ENCODE results near the gene AP1S3.

The AP1S3 gene

DNA sequence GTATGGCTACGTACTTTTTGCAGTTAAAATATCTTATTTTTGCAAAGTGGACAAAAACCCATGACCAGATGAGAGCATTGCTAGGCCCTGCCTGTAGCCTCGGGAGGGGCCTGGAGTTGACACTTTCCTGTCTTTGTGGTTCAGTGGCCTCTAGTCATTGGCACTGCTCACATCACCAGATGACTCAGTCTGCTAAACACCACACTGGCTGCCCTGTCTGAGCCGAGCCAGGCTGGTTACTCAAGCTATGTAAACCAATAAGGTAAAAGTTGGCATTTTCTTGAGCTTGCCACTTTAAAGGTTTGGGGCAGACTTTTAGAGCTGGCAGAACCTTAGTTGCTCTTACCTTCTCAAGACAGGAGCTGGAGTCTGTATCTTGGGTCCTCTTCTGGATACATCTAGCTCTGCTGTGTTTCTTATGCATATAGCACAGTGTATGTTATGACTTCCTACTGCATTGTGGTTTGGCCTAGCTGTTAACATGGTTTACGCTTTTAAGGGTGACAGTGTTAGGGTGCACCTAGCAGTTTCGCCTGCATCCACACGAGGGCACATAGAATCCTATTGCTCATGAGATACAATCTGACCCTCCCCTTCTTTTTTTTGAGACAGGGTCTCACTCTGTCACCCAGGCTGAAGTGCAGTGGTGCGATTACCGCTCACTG, 76.4 kb downstream of the AP1S3 start:
- DNase-seq (ENCODE audit: low spot score) = peak; percentile 73

DNA sequence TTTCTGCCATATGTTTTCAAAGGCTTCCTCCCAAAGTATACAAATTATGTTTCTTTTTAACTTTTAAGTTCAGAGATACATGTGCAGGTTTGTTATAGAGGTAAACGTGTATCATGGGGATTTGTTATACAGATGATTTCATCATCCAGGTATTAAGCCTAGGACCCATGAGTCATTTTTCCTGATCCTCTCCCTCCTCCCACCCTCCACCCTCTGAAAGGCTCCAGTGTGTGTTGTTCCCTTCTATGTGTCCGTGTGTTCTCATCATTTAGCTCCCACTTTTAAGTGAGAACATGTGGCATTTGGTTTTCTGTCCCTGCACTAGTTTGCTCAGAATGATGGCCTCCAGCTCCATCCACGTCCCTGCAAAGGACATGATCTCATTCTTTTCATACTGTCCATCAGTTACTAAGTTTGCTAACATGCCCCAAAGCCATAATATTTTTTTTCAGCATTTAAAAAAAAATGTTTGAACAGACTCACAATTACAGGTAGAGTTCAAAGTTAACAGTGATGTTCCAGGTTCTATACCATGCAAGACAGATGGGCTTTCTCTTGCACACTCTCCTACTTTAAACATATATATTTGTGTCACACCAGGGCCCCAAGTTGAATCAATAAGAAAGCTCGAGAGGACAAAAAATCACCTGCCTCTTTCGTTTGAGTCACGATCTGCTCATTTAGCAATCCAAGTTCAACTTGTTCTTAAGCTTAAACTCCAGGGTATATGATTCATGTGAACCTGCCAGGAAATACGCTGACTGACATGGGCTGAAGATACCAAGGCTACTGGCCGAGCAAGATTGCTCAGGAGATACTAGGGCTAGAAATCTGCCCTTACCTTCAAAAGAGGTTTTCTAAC, 77.6 kb downstream of the AP1S3 start:
- DNase-seq (ENCODE audit: low spot score) = peak; percentile 67

DNA sequence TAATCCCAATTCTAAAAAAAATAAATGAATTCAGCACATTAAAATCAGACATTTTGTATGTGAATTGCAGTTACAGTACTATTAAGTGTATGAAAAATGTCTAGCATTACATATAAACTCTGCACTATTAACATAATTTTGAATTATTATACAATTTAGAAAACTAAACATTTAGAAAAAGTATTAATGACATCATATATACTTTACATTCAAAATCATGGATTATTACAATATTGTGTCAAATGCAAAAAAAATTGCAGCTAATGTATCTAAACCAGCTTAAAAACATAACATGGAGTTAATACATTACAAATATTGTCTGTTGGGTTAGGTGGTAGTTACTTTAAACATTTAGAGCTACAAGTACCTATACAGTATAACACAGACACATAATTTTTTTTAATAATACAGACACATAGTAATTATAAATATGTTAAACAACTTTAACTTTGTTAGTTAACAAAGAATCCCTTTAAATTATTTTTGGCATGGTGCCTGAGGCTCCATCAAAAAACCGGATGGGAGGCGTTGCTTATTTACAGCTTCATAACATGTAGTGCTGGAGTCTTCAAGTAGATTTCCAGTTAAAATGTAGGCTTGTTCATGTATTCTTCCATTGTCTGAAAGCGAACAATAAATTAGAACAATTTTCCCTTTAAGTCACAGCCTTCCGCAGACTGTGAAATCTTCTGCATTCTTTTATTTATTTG, 79.1 kb downstream of the AP1S3 start:
- DNase-seq (ENCODE audit: low spot score) = no peak

DNA sequence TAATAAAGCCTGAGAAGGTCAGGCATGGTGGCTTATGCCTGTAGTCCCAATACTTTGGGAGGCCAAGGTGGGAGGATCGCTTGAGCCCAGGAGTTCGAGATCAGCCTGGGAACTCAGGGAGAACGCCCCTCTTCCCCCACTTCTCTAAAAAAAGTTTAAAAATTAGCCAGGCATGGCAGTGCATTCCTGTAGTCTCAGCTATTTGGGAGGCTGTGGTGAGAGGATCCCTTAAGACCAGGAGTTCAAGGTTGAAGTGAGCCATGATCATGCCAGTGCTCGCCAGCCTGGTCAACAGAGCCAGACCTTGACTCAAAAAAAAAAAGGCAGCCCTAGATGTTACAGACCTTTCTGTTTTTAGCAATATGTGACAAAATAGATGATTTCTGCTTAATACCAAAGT, 83.4 kb downstream of the AP1S3 start:
- no peak for DNase-seq (ENCODE audit: low spot score)

DNA sequence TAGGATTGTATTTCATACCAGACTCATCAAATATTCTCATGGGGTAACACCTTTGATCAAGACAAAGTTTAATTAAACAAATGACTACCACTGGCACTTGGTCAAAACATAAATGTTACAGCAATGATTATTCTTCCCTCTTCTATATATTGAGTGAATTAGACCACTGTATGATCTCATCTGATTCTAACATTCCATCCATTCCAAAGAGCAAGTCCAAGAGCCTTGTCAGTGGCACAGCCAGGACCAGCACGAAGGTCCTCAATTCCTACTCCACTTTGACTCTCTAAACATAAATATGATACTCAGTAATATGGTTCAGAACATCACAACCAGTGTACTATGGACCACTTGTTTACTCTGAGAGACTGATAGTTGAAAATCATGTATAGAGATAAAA, 86.4 kb downstream of the AP1S3 start:
- no peak for DNase-seq (ENCODE audit: low spot score)

DNA sequence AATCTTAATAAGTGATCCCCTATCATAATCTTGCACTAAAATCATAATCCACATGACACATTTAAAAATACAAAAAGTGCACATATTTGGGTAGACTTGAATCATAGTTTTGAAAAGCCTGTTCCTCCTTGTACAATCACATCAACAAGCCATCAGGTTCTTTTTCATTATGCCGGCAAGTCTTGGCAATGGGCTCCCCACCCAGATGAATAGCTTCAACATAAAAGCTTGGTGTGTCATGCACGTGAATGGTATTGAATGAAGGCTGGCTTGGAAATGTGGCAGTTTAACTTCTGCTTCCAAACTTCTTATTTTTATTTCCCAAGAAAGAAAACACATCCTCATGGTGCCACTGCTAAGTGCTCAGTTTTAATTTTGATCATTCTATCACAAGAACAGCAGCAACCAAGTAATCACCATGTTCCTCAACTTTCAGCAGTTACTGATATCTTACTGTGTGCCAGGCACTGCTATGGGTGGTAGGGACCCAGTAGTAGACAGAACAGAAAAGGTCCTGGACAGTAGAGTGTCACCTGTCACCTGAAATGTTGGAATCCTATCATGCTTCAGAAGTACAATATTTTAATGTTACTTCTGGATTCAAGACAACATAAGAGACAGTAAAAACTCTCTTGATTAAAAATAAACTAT, 89.9 kb downstream of the AP1S3 start:
- DNase-seq (ENCODE audit: low spot score) = no peak

DNA sequence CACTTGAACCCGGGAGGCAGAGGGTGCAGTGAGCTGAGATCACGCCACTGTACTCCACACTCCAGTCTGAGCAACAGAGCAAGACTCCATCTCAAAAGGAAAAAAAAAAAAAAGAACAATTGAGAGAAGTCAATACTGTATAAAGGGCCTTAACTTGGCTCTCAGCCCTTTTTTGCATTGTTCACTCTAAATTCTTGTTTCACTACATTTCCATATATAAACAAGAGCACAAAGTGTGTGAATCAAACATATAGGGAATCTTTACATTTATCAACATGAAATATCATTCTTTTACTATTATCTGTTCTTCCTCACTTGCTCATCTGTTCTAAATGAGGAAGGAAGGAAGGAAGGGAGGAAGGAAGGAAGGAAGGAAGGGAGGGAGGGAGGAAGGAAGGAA, 90.8 kb downstream of the AP1S3 start:
- DNase-seq (ENCODE audit: low spot score) = no peak

DNA sequence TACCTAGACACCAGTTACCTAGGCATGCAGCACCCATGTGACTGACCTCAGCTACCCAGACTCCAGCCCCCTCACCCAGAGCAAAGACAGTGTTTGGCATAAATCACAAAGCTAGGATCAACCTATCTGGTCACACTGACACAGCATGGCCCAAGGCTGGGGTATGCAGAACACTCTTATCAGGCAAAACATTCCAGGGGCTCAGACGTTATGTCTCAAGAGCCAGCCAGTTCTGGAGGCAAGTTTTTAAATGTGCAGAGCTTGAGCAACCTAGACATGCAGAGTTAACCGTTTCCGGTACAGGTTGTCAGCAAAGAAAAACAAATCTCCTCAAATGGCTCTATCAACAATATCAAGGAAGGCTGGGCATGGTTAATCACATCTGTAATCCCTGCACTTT, 92.8 kb downstream of the AP1S3 start:
- DNase-seq (ENCODE audit: low spot score) = no peak

DNA sequence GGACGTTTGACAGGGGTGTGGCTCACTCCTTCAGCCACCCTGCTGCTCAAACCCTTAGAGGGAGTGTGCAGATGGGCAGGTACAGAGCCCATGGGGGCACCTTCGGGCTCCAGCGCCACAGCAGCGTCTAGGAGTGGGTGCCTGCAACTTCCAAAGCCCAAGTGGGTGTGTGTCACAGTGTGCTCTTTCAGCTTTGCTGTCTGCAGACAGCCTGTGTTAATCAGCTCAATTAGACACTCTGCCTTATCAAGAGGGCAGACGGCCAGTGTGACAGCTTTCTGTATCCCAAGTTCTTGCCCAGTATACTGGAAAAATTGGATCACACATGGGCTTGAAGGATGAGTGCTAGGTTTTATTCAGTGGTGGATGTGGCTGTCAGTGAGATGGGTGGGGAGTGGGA, 96.7 kb downstream of the AP1S3 start:
- no peak for DNase-seq (ENCODE audit: low spot score)

DNA sequence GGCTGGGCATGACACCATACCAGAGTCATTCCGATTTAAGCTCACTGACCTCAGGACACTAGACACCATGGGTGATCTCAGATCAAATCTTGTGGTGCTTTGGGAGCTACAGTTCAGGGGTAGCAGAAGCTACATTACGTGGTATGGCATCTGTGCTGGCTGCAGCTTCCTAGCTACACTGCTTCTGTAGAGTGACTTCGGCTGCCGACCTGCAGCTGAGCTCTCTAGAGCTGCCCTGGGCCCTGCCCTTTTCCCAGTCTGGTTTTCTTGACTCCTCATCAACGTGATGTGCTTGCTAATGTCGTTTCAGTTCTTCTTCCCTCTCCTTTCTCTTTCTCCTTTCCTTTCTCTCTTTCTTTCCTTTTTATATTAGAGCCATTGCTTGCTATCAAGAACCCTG, 100.2 kb downstream of the AP1S3 start:
- DNase-seq (ENCODE audit: low spot score) = no peak

DNA sequence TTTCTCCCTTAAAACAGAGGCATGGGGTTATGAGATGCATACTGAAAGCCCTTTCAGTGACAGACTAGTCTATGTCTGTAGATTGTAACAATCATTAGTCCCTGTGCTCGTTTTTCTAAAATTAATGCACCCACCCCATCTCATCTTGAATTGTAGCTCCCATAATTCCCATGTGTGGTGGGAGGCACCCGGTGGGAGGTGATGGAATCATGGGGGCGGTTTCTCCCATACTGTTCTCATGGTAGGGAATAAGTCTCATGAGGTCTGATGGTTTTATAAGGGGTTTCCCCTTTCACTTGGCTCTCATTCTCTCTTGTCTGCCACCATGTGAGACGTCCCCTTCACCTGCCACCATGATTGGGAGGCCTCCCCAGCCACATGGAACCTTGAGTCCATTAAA, 100.9 kb downstream of the AP1S3 start:
- DNase-seq (ENCODE audit: low spot score) = no peak

DNA sequence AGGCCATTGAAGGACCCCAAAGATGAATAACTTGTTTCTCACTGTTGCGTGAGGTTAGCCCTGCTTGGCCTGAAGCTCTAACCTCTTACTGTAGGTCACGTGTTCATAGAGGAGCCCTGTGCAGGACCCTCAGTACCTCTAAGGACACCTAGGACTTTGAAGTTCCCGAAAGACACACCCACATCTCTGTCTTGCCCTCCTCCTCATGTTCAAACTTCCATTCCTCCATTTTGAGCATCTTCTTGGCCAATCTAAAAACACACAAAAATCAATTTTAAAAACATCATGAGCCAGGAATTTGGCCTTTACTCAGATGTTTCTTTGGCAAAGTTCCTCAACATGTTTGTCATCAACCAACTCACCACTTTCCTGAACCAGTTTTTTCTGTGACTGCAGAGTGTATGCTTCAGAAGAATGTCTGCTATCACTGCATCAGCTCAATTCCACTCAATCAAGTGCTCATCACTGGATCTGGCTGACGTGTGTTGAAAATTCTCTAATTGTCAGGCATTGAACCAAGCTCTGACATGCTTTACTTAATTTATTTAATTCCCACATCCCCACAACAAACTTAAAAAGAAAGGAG, 101.6 kb downstream of the AP1S3 start:
- DNase-seq (ENCODE audit: low spot score) = no peak

DNA sequence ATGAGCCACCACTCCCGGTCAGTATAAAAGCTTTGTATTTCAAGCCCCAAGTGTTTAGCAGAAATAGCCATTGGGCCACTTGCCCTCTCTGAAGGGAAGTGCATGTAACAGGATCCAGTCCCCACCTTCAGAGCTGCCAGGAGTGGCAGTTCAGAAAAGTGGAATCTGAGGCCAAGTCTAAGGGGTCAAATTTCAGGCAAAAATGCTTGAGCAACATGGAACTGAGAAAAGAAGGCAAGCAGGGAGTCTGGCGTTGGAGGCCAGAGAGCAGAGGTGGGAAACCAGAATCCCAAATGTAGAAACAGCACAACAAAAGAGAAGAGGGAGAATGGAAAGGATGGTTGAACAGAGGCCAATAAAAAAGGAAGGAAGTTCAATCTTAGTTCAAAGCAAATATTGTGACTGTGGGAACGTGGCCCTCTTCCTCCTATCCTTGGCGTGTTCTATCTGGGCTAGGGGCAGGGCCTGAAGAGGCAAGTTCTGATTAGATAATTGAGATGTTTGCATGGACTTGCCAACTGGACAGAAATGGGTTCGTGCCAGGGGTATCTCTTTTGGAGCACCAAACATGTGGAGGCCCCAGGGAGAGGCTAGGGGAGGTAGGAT, 102.2 kb downstream of the AP1S3 start:
- DNase-seq (ENCODE audit: low spot score) = no peak

DNA sequence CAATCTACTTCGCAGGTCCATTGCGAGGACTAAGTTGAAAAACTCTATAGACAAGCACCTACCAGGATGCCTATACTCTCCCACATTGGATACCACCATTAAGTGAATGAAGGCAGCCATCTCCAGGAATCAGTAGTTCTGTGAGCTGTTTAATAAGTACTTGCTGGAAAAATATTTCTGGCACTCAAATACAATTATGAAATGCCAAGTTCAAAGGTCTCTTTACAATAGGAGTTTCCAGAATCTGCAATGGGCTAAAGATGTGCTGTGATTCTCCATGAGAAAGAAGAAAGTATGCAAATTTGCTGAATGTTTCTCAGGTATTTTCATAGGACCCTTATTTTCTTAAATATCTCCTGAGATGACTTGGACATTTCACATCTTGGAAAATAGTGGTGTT, 103.0 kb downstream of the AP1S3 start:
- no peak for DNase-seq (ENCODE audit: low spot score)

DNA sequence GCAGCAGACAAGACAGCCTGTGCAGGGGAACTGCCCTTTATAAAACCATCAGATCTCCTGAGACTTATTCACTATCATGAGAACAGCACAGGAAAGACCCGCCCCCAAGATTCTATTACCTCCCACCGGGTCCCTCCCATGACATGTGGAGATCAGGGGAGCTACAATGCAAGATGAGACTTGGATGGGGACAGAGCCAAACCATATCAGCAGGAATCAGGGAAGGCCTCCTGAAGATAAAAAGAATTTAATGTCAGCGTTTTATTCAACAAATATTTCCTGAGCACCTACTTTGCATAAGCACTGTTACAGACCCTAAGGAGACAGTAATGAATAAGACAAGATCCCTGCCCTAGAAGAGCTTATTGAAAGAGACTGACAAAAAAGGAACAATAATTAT, 105.0 kb downstream of the AP1S3 start:
- DNase-seq (ENCODE audit: low spot score) = no peak

DNA sequence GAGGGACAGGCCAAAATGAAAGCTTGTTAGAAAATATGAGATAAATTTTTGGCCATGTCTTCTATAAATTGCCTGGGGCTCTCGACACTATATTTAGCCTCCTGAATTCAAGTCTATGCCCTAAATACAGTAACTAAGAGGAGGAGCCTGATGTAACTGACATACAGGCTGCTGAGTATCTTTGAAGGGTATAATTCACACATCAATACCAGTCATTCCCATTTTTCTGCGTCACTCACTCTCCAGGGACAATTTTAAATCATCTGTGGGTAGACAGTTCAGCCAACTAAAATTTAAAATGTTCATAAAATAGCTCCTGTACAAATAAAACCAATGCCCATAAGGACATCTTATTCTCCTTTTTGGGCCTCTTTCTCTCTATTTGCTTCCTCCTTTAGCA, 105.9 kb downstream of the AP1S3 start:
- DNase-seq (ENCODE audit: low spot score) = no peak

DNA sequence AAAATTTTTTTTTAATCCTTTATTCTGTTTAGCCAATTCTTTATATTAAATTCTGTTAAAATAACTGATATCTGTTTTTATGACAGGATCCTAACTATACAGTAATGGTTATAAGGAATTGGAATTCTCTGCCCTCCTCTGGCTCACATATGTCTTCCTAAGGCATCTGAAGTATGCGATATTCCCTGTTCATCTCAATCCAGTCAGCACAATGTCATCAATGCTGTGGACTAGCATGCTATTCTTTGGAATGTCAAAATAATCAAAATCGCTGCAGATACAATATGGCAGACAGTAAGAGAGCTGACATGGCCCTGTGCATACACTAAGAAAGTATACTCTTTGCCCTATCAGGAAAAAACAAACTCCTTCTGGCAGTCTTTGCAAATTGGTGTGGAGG, 107.6 kb downstream of the AP1S3 start:
- no peak for DNase-seq (ENCODE audit: low spot score)

DNA sequence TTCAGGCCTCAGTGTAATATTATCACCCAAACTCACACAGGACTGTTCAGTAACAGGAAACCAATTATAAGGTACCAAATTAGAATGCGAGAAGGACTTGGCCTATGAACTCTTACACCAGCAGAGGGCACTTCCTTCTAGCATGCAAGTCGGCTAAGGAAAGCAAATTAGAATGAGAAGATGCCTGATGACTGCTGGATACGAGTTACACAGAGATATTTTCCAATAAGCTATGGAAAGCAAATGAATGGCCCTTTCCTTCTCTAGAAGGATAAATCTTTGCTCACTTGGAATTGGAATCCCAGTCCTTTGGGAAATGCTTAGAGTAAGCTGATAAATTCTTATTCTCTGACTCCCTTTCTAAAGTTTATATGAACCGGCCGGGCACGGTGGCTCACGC, 109.8 kb downstream of the AP1S3 start:
- peak; percentile 66 for DNase-seq (ENCODE audit: low spot score)

DNA sequence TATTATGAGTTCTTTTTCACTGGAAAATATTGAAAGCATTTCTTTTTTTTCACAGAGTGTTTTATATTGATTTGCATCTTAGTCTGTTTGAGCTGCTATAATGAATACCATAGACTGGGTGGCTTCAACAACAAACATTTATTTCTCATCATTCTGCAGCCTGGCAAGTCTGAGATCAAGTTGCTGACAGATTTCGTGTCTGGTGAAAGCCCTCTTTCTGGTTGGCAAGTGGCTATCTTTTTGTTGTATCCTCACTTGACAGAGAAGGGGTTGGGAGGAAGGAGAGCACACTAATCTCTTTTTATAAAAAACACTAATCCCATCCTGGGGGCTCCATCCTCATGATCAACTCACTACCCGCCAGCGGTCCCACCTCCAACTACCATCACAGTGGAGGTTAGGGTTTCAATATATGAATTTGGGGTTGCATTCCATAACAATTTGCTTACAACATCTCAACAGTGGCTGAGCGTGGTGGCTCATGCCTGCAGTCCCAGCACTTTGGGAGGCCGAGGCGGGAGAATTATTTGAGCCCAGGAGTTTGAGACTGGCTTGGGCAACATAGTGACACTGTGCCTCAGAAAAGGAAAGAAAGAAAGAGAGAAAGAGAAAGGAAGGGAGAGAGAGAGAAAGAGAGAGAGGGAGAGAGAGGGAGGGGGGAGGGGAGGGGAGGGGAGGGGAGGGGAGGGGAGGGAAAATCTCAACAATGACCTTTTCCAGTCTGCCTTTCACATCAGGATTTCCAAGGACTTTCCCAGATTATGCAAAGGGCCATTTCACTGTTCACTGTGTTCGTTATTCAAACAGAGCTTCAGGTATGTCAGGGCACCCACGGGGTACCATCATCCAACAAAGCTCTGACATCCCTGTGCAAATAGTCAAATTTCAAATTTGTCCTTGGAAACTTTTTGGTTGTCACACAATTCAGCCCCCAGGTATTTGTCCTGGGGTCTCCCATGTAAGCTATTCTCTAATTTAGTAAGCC, 111.1 kb downstream of the AP1S3 start:
- DNase-seq (ENCODE audit: low spot score) = no peak

DNA sequence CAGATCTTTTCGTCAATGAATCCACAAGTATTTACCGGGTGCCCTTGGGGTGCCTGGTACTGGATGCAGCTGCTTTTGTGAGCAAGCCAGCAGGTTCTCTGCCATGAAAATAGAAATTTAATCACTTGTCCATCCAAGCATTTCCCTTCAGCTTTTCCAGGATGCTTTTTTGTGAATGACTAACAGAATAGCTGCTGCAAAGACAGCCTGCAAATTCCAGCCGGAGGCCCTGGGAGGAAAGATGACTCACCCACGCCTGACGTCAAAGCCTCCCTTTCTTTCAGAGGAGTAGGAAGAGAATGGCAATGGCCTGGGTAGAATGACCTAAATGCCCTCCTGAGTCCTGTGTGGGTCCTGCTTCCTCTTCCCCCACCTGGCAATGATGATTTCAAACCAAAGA, 111.9 kb downstream of the AP1S3 start:
- peak; percentile 72 for DNase-seq (ENCODE audit: low spot score)

DNA sequence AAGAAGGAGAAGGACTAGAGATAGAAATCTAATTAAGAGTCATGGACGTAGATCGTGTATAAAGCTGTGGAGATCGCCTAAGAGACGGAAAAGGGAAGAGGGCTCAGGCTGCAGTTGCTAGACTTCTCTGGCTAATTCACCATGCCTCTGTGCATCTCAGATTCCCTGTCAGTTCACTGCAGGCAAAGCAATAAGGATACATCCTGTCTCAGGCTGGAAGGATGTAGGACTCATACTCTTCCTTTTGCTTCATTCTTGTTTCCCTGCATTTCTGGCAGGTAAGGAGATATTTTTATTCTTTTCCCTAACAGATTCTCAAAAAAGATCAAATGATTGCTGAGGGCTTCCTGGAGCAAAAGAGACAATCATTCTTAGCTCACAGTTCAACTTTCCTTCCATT, 112.5 kb downstream of the AP1S3 start:
- no peak for DNase-seq (ENCODE audit: low spot score)

Measured in LoVo (cell line).